Cardiac muscle cell (in vitro differentiated cells and primary cell): ENCODE measurements around the gene IL1RAPL2. TPM values are rescaled to one million over a fixed set of nuclear protein-coding genes. Genes with fewer than 3 reads are reported as not detected.

Experiments
- DNase-seq, 2 donors: peaks; one replicate each; pipeline versions ENCODE4 v3.0.0 to v3.0.0-alpha.2; 2010 to 2017; ENCODE audit warnings: low read depth in 1 of 2, low spot score in 1 of 2
- H3K27ac ChIP-seq: fragments of 200-600 bp; sonication (generic); 2 replicates; pipeline ENCODE4 v1.5.1; 2016
- H3K27me3 ChIP-seq: fragments of 200-600 bp; sonication (generic); 2 replicates; pipeline ENCODE4 v1.6.0; 2016; ENCODE audit warnings: control low read depth
- H3K36me3 ChIP-seq: fragments of 200-600 bp; sonication (generic); 2 replicates; pipeline ENCODE4 v1.5.1; 2016; ENCODE audit warnings: control low read depth
- H3K4me1 ChIP-seq: fragments of 200-600 bp; sonication (generic); 2 replicates; pipeline ENCODE4 v1.8.1; 2017; ENCODE audit warnings: low read depth, mild to moderate bottlenecking, mixed run types
- H3K4me3 ChIP-seq: fragments of 200-600 bp; sonication (generic); 2 replicates; pipeline ENCODE4 v1.5.1; 2016; ENCODE audit warnings: mild to moderate bottlenecking
- H3K9me3 ChIP-seq: fragments of 200-600 bp; sonication (generic); 2 replicates; pipeline ENCODE4 v1.5.1; 2017; ENCODE audit warnings: low read depth, mild to moderate bottlenecking, control low read depth
- CTCF ChIP-seq: IDR thresholded peaks from 2 replicates; pipeline ENCODE4 v1.5.1; 2012; ENCODE audit warnings: low read depth, mild to moderate bottlenecking, low read length
- polyA plus RNA-seq: library from polyadenylated mRNA; unstranded; fragments of >200 nt; fragmentation: Nextera tagmentation; extraction: Ambion mirVana; gene quantifications from 2 replicates; pipeline ENCODE4 v1.2.1, GENCODE V29; 2016
- total RNA-seq: library from RNA; depleted of rRNA; stranded (reverse); fragments of >200 nt; gene quantifications from 2 replicates; pipeline ENCODE4 v1.2.3, GENCODE V29; 2016

The IL1RAPL2 gene
- total and polyA plus RNA-seq, 2 experiments from 2014 or later: not detected

GRCh38 chrX:105315248-105315647 is 749.2 kb downstream of the IL1RAPL2 start:
- H3K4me1 ChIP-seq: peaks cover 5% of the 10 kb centered on the region

DNA sequence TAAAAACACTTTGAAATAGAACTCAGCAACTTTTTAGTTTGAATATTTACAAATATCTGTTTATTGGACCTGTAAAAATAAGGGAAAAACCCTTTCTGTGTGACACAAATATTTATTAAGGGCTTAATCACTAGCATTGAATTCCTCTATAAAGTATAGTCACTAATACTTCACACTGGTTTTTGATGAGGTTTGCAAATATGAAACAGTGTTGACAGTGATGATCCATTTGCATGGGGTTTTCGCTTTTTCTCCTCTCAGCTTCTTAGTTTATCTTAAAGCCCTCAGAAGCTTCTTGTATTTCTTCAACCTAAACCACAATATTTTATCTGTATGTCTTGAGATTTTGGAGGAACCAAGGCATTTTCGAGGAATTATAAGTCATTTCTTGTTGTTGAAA is 751.1 kb downstream of the IL1RAPL2 start:
- Histone ChIP-seq H3K36me3 (no peaks in the 10 kb centered on the region), H3K4me1 (peaks cover 5% of the 10 kb centered on the region), H3K4me3 (no peak overlapping the region), H3K27ac (no peak overlapping the region), H3K27me3 (no peaks in the 10 kb centered on the region), H3K9me3 (no peaks in the 10 kb centered on the region)
- DNase-seq: no peak
- no peak for TF ChIP-seq CTCF

More at GRCh38 chrX:105315248-105315647, 749.2 kb downstream of the IL1RAPL2 start:
- Histone ChIP-seq H3K36me3 (no peaks in the 10 kb centered on the region), H3K27me3 (no peaks in the 10 kb centered on the region), H3K9me3 (no peaks in the 10 kb centered on the region), H3K27ac (no peak overlapping the region), H3K4me3 (no peak overlapping the region)
- DNase-seq: peak in 1 of 2 donors; percentile 23
- no peak for TF ChIP-seq CTCF

DNA sequence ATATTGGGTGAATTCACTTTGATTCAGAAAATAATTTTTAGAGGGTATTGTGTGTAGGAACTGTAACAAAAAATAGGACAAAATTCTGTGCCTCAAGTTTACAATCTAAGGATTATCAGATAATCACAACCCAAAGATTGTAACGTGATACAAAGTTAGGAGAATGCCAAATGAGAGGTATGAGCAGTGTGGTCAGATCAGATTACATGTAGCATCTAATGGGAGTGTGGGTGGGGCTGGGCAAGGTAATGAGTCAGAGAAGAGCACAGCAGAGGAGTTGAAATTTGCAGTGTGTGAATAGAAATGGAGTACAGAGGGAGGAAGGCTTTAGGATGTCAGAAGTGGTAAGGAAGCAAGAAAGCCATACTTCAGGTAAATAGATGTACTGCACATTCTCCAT is 757.9 kb downstream of the IL1RAPL2 start:
- Histone ChIP-seq H3K4me3 (no peak overlapping the region), H3K4me1 (peaks cover 3% of the 10 kb centered on the region), H3K36me3 (no peaks in the 10 kb centered on the region), H3K27ac (no peak overlapping the region), H3K9me3 (no peaks in the 10 kb centered on the region), H3K27me3 (no peaks in the 10 kb centered on the region)
- TF ChIP-seq CTCF: no peak
- DNase-seq: peak in 1 of 2 donors; percentile 10

GRCh38 chrX:105328773-105329172 is 762.8 kb downstream of the IL1RAPL2 start:
- Histone ChIP-seq H3K36me3 (no peaks in the 10 kb centered on the region), H3K27me3 (no peaks in the 10 kb centered on the region), H3K9me3 (no peaks in the 10 kb centered on the region), H3K4me3 (no peak overlapping the region), H3K27ac (no peak overlapping the region), H3K4me1 (no peaks in the 10 kb centered on the region)
- TF ChIP-seq CTCF: no peak
- peak in 1 of 2 donors; percentile 4 for DNase-seq

GRCh38 chrX:105331244-105331643 is 765.2 kb downstream of the IL1RAPL2 start:
- Histone ChIP-seq H3K4me3 (no peak overlapping the region), H3K27ac (no peak overlapping the region), H3K27me3 (no peaks in the 10 kb centered on the region), H3K9me3 (no peaks in the 10 kb centered on the region), H3K4me1 (no peaks in the 10 kb centered on the region), H3K36me3 (no peaks in the 10 kb centered on the region)
- DNase-seq: peak in 1 of 2 donors; percentile 44
- TF ChIP-seq CTCF: no peak

DNA sequence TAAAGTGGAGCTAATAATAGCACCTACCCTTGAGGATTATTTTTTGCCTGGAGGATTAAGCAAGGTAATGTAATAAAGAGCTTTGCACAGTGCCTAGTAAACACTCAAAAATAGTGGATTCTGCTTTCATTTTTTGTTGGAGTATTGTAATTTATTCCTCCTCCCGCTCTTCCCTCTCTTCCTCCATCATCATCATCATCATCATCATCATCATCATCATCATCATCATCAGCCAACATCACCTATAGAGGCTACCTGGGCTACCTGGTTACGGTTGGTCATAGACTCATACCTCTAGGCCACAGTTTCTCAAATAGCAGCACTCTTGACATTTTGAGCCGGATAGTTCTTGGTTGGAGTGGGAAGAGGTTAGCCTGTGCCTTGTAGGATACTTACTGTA is 781.4 kb downstream of the IL1RAPL2 start:
- no peak for TF ChIP-seq CTCF
- Histone ChIP-seq H3K9me3 (no peaks in the 10 kb centered on the region), H3K4me3 (no peak overlapping the region), H3K4me1 (no peaks in the 10 kb centered on the region), H3K27ac (no peak overlapping the region), H3K36me3 (no peaks in the 10 kb centered on the region), H3K27me3 (no peaks in the 10 kb centered on the region)
- no peak for DNase-seq
